Upper lobe of left lung (tissue), 6 donors: ENCODE data around the gene APOC4. TPM values are rescaled to one million over a fixed set of nuclear protein-coding genes. Genes with fewer than 3 reads are reported as not detected.
"Not testable (repeated sequence)": the region's sequence is repeated elsewhere in the genome, so short reads cannot be mapped to it uniquely, and the experiment has no call there.

Experiments used
- ATAC-seq, 2 donors: fragments of 200-7000 bp; cut with Tn5 transposase; one replicate each; pipeline ENCODE4 v1.9.1; 2022; ENCODE audit warnings: mild to moderate bottlenecking in 2 of 2, moderate library complexity in 2 of 2; ENCODE audit not compliant: low FRiP score in 2 of 2
- DNase-seq, 2 donors: peaks; one replicate each; pipeline ENCODE4 v3.0.0-alpha.2; 2019 to 2020
- H3K27ac ChIP-seq, 4 donors: fragments of 200-600 bp; sonication (generic); one replicate each; pipeline ENCODE4 v1.5.1; 2016 to 2019
- H3K27me3 ChIP-seq, 4 donors: fragments of 200-600 bp; sonication (generic); one replicate each; pipeline ENCODE4 v1.5.1; 2017 to 2019
- H3K36me3 ChIP-seq, 4 donors: fragments of 200-600 bp; sonication (generic); one replicate each; pipeline ENCODE4 v1.5.1; 2016 to 2019
- H3K4me1 ChIP-seq, 4 donors: fragments of 200-600 bp; sonication (generic); one replicate each; pipeline ENCODE4 v1.5.1; 2018 to 2019
- H3K4me3 ChIP-seq, 4 donors: fragments of 200-600 bp; sonication (generic); one replicate each; pipeline ENCODE4 v1.5.1; 2017 to 2019; ENCODE audit warnings: mild to moderate bottlenecking in 2 of 4, moderate library complexity in 1 of 4
- H3K9me3 ChIP-seq, 4 donors: fragments of 200-600 bp; sonication (generic); one replicate each; pipeline ENCODE4 v1.5.1; 2018 to 2019
- EP300 ChIP-seq, 4 donors: sonication (generic); formaldehyde crosslinking; IDR thresholded peaks; one replicate each; pipeline ENCODE4 v1.5.1; 2017; ENCODE audit warnings: antibody characterized with exemption in 4 of 4, control low read depth in 2 of 4
- POLR2A ChIP-seq, 4 donors: fragments of 450-650 bp; IDR thresholded peaks; one replicate each; pipeline ENCODE4 v1.5.1; 2016 to 2017; ENCODE audit warnings: antibody characterized with exemption in 4 of 4, mild to moderate bottlenecking in 2 of 4
- POLR2AphosphoS5 ChIP-seq, 2 donors: sonication (generic); formaldehyde crosslinking; IDR thresholded peaks; one replicate each; pipeline ENCODE4 v1.5.1; 2017; ENCODE audit warnings: antibody characterized with exemption in 2 of 2
- WGBS, 2 donors: methylation state at CpG; one replicate each; pipeline ENCODE4 v1.1.5; 2017 to 2018; 5-methylcytosine and 5-hydroxymethylcytosine counted together
- total RNA-seq, 6 donors: library from RNA; depleted of rRNA in 4 of 6; stranded (reverse); fragments of >200 nt in 4 of 6; gene quantifications; one replicate each; pipeline versions ENCODE4 v1.1.0 to v1.2.1, GENCODE V29; 2016 to 2021
- TF ChIP-seq, protein P1 (sequence below), 6 experiments: fragments of 450-650 bp in 4 of 6; fragments of 200-600 bp in 2 of 6; sonication (generic) in 2 of 6; IDR thresholded peaks; one replicate each; pipeline ENCODE4 v1.5.1; 2016 to 2019; ENCODE audit warnings: antibody characterized with exemption in 6 of 6
- donor health status: DM: no; HTN: no; CAD: no; lungs with moderate emphysema.
- donor health status: DM: no; HTN: yes; CAD: no; lungs with severe emphysema.

APOC4 gene
- total RNA-seq, 6 donors from 2014 or later, result 0.49 to 2.7 TPM; not detected in 4

DNA sequence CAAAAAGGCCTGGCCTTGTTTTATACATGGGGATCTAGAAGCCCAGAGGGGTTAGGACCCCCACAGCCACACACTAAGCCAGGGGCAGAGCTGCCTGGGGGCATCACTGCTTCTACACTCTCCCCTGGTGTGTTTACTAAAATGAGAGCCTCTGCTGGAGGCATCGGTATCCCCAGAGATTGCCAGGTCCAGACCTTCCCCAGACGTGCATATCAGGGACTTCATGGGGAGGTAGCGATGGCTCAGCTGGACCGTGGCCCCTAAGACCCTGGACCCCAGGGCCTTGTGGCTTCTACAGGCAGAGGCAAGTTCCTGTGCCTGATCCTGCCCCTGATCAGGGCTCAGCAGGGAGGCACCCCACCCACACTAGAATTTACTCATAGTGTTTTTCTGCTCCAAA lies 26.6 kb downstream of the APOC4 start:
- DNase-seq (no peak), ATAC-seq (no peak)
- WGBS, 2 donors, result 92 to 100% methylated on average over 1 to 4 of the region's 4 CpGs
- H3K4me1 ChIP-seq, result no peaks in the 10 kb centered on the region
- no peaks in the 10 kb centered on the region for H3K27me3 ChIP-seq
- TF ChIP-seq POLR2AphosphoS5 (IDR thresholded peaks at IDR 0.05) (no peak), POLR2A (IDR thresholded peaks at IDR 0.05) (no peak), EP300 (IDR thresholded peaks at IDR 0.05) (no peak)
- TF ChIP-seq, protein P1, sequence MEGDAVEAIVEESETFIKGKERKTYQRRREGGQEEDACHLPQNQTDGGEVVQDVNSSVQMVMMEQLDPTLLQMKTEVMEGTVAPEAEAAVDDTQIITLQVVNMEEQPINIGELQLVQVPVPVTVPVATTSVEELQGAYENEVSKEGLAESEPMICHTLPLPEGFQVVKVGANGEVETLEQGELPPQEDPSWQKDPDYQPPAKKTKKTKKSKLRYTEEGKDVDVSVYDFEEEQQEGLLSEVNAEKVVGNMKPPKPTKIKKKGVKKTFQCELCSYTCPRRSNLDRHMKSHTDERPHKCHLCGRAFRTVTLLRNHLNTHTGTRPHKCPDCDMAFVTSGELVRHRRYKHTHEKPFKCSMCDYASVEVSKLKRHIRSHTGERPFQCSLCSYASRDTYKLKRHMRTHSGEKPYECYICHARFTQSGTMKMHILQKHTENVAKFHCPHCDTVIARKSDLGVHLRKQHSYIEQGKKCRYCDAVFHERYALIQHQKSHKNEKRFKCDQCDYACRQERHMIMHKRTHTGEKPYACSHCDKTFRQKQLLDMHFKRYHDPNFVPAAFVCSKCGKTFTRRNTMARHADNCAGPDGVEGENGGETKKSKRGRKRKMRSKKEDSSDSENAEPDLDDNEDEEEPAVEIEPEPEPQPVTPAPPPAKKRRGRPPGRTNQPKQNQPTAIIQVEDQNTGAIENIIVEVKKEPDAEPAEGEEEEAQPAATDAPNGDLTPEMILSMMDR (IDR thresholded peaks at IDR 0.05), result no peak
- H3K36me3 ChIP-seq, result peaks cover 5 to 69% (median 42%) of the 10 kb centered on the region in 4 donors
- H3K9me3 ChIP-seq, result no peaks in the 10 kb centered on the region
- H3K27ac ChIP-seq, result no peak overlapping the region
- no peak overlapping the region for H3K4me3 ChIP-seq

DNA sequence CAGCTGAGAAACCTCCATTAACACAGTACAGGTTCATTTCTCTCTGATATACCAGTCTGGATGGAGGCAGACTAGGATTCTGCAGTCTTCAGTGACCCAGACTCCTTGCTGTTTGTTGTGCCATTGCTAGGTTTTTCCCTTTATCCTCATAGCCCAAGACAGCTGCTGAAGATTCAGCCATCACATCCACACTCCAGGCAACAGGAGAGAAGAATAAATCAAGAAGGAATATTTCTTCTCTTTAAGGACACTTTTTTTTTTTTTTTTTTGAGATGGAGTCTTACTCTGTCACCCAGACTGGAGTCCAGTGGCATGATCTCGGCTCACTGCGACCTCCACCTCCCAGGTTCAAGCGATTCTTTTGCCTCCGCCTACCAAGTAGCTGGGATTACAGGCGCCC lies 27.4 kb downstream of the APOC4 start:
- Histone ChIP-seq H3K4me1 (no peaks in the 10 kb centered on the region), H3K9me3 (no peaks in the 10 kb centered on the region), H3K4me3 (no peak overlapping the region), H3K36me3 (peaks cover 5 to 69% (median 44%) of the 10 kb centered on the region in 4 donors), H3K27me3 (no peaks in the 10 kb centered on the region), H3K27ac (no peak overlapping the region)
- DNase-seq, result no peak
- WGBS, 2 donors, result 98% methylated on average over 5 of the region's 5 CpGs
- TF ChIP-seq, protein P1 (IDR thresholded peaks at IDR 0.05), result no peak
- no peak for TF ChIP-seq POLR2AphosphoS5 (IDR thresholded peaks at IDR 0.05)
- TF ChIP-seq POLR2A (IDR thresholded peaks at IDR 0.05), result no peak
- no peak for TF ChIP-seq EP300 (IDR thresholded peaks at IDR 0.05)
- ATAC-seq, result no peak

DNA sequence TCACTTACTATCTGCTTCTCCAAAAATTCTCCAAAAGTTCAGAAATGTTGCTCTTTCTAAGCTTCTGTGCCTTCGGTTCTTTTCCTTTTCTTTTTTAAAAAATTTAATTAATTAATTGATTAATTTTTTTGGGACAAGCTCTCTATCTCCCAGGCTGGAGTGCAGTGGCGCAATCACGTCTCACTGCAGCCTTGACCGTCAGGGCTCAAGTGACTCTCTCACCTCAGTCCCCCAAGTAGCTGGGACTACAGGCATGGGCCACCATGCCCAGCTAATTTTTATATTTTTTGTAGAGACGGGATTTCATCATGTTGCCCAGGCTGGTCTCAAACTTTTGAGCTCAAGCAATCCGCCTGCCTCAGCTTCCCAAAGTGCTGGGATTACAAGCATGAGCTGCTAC lies 29.4 kb downstream of the APOC4 start:
- H3K27me3 ChIP-seq, H3K4me1 ChIP-seq, H3K27ac ChIP-seq, H3K4me3 ChIP-seq, H3K9me3 ChIP-seq, DNase-seq, ATAC-seq: not testable (repeated sequence)
- peaks cover 8 to 70% (median 46%) of the 10 kb centered on the region in 4 donors for H3K36me3 ChIP-seq
- 90% methylated on average over 6 of the region's 6 CpGs for WGBS, 2 donors

DNA sequence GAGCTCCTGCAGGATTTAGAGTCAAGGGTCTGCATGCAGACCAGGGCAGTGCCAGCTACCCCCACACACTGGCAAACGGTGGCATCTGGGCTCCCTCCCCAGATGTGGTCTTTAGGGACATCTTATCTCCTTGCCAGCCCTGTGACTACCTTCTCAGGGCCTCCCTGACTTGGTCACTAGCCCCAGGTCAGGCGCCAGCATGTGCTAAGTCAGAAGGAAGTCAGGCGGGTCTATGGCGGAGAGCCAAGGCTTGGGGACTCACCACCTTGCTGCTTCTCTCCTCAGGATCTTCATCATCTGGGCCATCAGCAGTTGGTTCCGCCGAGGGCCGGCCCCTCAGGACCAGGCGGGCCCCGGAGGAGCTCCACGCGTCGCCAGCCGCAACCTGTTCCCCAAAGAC lies 30.8 kb downstream of the APOC4 start:
- DNase-seq, result no peak
- H3K27me3 ChIP-seq, result no peaks in the 10 kb centered on the region
- no peak for ATAC-seq
- TF ChIP-seq EP300 (IDR thresholded peaks at IDR 0.05), result no peak
- TF ChIP-seq POLR2A (IDR thresholded peaks at IDR 0.05), result no peak
- no peak for TF ChIP-seq POLR2AphosphoS5 (IDR thresholded peaks at IDR 0.05)
- TF ChIP-seq, protein P1 (IDR thresholded peaks at IDR 0.05), result no peak
- no peak overlapping the region for H3K4me3 ChIP-seq
- 80 to 94% methylated on average over 1 to 13 of the region's 13 CpGs for WGBS, 2 donors
- H3K9me3 ChIP-seq, result no peaks in the 10 kb centered on the region
- H3K4me1 ChIP-seq, result no peaks in the 10 kb centered on the region
- H3K36me3 ChIP-seq, result peaks cover 22 to 71% (median 54%) of the 10 kb centered on the region in 4 donors
- H3K27ac ChIP-seq, result no peak overlapping the region

DNA sequence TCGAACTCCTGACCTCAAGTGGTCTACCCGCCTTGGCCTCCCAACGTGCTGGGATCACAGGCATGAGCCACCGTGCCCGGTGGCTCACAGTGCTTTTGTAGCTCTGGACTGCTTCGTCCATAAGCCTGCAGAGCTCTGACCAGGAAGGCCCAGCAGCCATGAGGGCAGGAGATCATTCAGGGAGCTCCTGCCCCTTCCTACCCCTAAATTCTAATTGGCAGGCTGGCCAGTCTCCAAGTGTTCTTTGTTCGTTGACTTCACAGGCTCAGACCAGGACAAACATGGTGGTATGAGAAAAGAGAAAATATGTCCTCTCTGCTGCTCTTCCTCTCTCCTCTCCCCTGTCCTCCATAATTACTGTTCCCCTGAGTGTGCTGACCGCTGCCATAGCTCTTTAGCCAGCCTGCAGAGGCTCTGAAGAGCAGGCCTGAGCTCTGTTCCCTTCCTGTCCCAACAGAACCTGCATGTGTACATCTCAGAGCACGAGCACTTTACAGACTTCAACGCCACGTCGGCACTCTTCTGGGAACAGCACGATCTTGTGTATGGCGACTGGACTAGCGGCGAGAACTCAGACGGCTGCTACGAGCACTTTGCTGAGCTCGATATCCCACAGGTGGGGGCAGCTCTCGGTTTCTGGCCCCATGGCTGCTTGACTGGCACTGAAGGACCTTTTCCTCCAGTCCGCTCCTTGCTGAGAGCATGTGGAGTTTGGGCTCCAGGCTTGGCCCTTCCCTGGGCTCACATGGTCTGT lies 32.1 kb downstream of the APOC4 start:
- Histone ChIP-seq H3K9me3 (no peaks in the 10 kb centered on the region), H3K4me3 (no peak overlapping the region), H3K27me3 (no peaks in the 10 kb centered on the region), H3K27ac (no peak overlapping the region), H3K4me1 (no peaks in the 10 kb centered on the region), H3K36me3 (peaks cover 29 to 73% (median 58%) of the 10 kb centered on the region in 4 donors)
- no peak for DNase-seq
- TF ChIP-seq, protein P1 (IDR thresholded peaks at IDR 0.05), result no peak
- TF ChIP-seq POLR2A (IDR thresholded peaks at IDR 0.05) (no peak), POLR2AphosphoS5 (IDR thresholded peaks at IDR 0.05) (no peak), EP300 (IDR thresholded peaks at IDR 0.05) (no peak)
- 93 to 96% methylated on average over 20 to 21 of the region's 21 CpGs for WGBS, 2 donors
- no peak for ATAC-seq
